GM19023 (cell line): Measurements from ENCODE around the gene KCNJ10.
A peak's percentile ranks its signal among the peaks of the same experiment; 100 is the strongest.

Source experiments
- ATAC-seq: cut with Tn5 transposase; IDR thresholded peaks from one replicate; pipeline ENCODE4 v1.9.1; 2021; ENCODE audit warnings: mild to moderate bottlenecking, moderate library complexity; ENCODE audit not compliant: unreplicated experiment

Gene KCNJ10

GRCh38 chr1:160025314-160025713 is 44.6 kb downstream of the KCNJ10 start:
- no peak for ATAC-seq

- no peak for ATAC-seq
These were observed 45.6 kb downstream of the KCNJ10 start for GRCh38 chr1:160024195-160024905.

- no peak for ATAC-seq
These were observed 47.3 kb downstream of the KCNJ10 start for GRCh38 chr1:160022330-160023310.

GRCh38 chr1:160021376-160022074 is 48.4 kb downstream of the KCNJ10 start:
- no peak for ATAC-seq

- ATAC-seq, result no peak
These were observed 49.8 kb downstream of the KCNJ10 start for GRCh38 chr1:160020196-160020595.

GRCh38 chr1:160018900-160019299 is 51.1 kb downstream of the KCNJ10 start:
- no peak for ATAC-seq

GRCh38 chr1:160018347-160018746 is 51.6 kb downstream of the KCNJ10 start:
- no peak for ATAC-seq

GRCh38 chr1:160017592-160017991 is 52.4 kb downstream of the KCNJ10 start:
- ATAC-seq, result no peak

- no peak for ATAC-seq
These were observed 58.2 kb downstream of the KCNJ10 start for GRCh38 chr1:160011781-160012180.

- no peak for ATAC-seq
These were observed 60.2 kb downstream of the KCNJ10 start for GRCh38 chr1:160009801-160010200.

- ATAC-seq, result no peak
These were observed 60.9 kb downstream of the KCNJ10 start for GRCh38 chr1:160009081-160009480.

GRCh38 chr1:160007577-160008200 is 62.3 kb downstream of the KCNJ10 start:
- no peak for ATAC-seq

- peak; percentile 66 for ATAC-seq
These were observed 63.5 kb downstream of the KCNJ10 start for GRCh38 chr1:160006312-160006940.

- ATAC-seq, result no peak
These were observed 64.9 kb downstream of the KCNJ10 start for GRCh38 chr1:160005070-160005469.

- no peak for ATAC-seq
These were observed 65.5 kb downstream of the KCNJ10 start for GRCh38 chr1:160004425-160004824.

- no peak for ATAC-seq
These were observed 66.0 kb downstream of the KCNJ10 start for GRCh38 chr1:160004001-160004400.

GRCh38 chr1:160001440-160001839 is 68.5 kb downstream of the KCNJ10 start:
- no peak for ATAC-seq

GRCh38 chr1:159999204-159999603 is 70.8 kb downstream of the KCNJ10 start:
- ATAC-seq, result no peak

GRCh38 chr1:159996653-159997052 is 73.3 kb downstream of the KCNJ10 start:
- ATAC-seq, result no peak

- ATAC-seq, result no peak
These were observed 75.1 kb downstream of the KCNJ10 start for GRCh38 chr1:159994896-159995295.
